Astrocyte (in vitro differentiated cells and primary cell): ENCODE results near the gene RHD.

Experiments
- EZH2 ChIP-seq: IDR thresholded peaks from 2 replicates; pipeline ENCODE4 v1.6.1; 2012; ENCODE audit warnings: mild to moderate bottlenecking, low read length, inconsistent platforms; ENCODE audit not compliant: insufficient read depth
- TF ChIP-seq, protein P1 (sequence below): IDR thresholded peaks from 2 replicates; pipeline ENCODE4 v1.5.1; 2011; ENCODE audit warnings: low read depth, mild to moderate bottlenecking, inconsistent platforms, low read length, moderate library complexity; ENCODE audit not compliant: insufficient read depth

DNA sequence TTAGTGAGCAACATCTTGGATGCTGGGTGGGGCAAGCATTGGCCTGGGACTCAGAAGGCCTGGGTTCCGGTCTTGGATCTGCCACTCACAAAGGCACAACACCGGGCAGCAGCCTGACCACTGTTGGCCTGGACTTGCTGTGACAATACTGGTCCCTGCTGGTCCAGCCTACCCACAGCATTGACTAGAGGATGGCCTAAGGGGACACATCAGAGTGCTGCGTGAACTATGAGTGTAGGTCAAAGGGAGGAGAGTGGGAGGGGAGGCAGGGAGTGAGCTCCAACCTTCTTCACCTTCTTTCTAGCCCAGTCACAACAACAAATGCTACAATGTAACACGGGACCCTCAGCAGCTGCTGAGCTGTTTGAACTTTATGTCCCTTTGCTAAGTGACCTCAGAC, 96.9 kb downstream of the RHD start:
- TF ChIP-seq, protein P1, sequence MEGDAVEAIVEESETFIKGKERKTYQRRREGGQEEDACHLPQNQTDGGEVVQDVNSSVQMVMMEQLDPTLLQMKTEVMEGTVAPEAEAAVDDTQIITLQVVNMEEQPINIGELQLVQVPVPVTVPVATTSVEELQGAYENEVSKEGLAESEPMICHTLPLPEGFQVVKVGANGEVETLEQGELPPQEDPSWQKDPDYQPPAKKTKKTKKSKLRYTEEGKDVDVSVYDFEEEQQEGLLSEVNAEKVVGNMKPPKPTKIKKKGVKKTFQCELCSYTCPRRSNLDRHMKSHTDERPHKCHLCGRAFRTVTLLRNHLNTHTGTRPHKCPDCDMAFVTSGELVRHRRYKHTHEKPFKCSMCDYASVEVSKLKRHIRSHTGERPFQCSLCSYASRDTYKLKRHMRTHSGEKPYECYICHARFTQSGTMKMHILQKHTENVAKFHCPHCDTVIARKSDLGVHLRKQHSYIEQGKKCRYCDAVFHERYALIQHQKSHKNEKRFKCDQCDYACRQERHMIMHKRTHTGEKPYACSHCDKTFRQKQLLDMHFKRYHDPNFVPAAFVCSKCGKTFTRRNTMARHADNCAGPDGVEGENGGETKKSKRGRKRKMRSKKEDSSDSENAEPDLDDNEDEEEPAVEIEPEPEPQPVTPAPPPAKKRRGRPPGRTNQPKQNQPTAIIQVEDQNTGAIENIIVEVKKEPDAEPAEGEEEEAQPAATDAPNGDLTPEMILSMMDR, result no peak
- no peak for TF ChIP-seq EZH2
